ENCODE results near the gene RARRES1. TPM values are rescaled to one million over a fixed set of nuclear protein-coding genes. Genes with fewer than 3 reads are reported as not detected.
A peak's percentile ranks its signal among the peaks of the same experiment; 100 is the strongest.

RARRES1 gene, protein sequence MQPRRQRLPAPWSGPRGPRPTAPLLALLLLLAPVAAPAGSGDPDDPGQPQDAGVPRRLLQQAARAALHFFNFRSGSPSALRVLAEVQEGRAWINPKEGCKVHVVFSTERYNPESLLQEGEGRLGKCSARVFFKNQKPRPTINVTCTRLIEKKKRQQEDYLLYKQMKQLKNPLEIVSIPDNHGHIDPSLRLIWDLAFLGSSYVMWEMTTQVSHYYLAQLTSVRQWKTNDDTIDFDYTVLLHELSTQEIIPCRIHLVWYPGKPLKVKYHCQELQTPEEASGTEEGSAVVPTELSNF
- total RNA-seq (2014; rRNA removed; shearing (Covaris generic)) (1.3 and 1.7 TPM in 2 replicates), polyA plus RNA-seq (2016; fragmentation: Nextera tagmentation; extraction: Ambion mirVana) (1.0 and 1.2 TPM in 2 replicates)

DNA sequence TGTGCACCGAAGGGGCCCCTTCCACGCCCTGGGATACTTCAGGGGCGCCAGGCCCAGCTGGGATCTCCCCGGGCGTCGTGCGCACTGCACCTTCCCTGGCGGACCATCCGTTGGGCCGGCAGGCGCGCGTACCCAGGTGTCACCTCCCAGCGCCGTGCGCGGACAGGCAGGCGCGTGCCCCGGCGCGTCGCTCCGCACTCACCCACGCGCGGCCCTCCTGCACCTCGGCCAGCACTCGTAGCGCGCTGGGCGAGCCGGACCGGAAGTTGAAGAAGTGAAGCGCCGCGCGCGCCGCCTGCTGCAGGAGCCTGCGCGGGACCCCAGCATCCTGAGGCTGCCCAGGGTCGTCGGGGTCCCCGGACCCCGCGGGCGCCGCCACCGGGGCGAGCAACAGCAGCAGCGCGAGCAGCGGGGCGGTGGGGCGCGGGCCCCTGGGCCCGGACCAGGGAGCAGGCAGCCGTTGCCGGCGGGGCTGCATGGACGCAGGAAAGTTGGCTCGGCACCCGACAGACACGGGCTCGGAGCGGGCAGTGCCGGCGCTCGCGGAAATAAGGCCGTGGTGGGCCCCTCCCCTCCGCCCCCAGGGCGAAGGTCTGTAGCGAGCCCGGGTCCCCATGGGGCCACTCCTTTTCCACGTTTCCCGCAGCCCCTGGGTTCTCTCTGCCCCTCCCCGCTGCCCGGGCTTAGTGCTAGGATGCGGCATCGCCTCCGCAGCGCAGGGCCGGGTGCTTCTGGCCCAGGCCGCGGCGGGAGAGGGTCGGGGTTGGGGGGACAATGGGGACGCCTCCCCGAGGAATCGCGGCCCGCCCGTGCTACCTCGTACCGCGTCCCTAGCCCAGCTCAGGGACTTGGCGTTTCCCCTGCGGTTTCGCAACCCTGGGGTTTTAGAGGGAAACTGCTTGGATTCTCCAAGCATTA lies at the start of gene RARRES1:
TSS of gene RARRES1 (minus strand) at position 520 of the 918 bp plus-strand sequence. CDS start at position 478, 42 bp downstream.
- H3K9me3 ChIP-seq (ENCODE audit: low read depth) = no peaks in the 10 kb centered on the region
- H3K79me2 ChIP-seq (ENCODE audit: insufficient read depth) = no peaks in the 10 kb centered on the region
- DNase-seq = peak; percentile 88
- H3K9me2 ChIP-seq (ENCODE audit: insufficient read depth) = no peaks in the 10 kb centered on the region
- no peak for TF ChIP-seq EZH2phosphoT487 (IDR thresholded peaks at IDR 0.05; ENCODE audit: insufficient read depth, low read depth)
- no peak for TF ChIP-seq EZH2 (IDR thresholded peaks at IDR 0.05; ENCODE audit: insufficient read depth, poor library complexity, severe bottlenecking)
- in situ Hi-C loops (cut with MboI) = no loop called here
- no peak within 1 kb of the TSS for H3K27ac ChIP-seq
- H3K4me2 ChIP-seq (ENCODE audit: unreplicated experiment) = peak within 1 kb of the TSS; percentile 91
- H3K4me1 ChIP-seq (ENCODE audit: insufficient read depth) = peaks cover 3% of the 10 kb centered on the region
- peak within 1 kb of the TSS; percentile 65 for H3K9ac ChIP-seq
- peak within 1 kb of the TSS; percentile 77 for H2AFZ ChIP-seq
- WGBS, 2 experiments (ENCODE audit: low coverage in 1 of 2, low lambda C conversion rate in 2 of 2, missing lambda C conversion rate in 2 of 2) = 2% methylated on average over 85 to 89 of the region's 101 CpGs
- no peaks in the 10 kb centered on the region for H4K20me1 ChIP-seq (ENCODE audit: insufficient read depth)
- no peaks in the 10 kb centered on the region for H3K27me3 ChIP-seq (replicated peaks; ENCODE audit: insufficient read depth)
- H3K36me3 ChIP-seq (ENCODE audit: low read depth) = no peaks in the 10 kb centered on the region
- H3K4me3 ChIP-seq = peak within 1 kb of the TSS; percentile 81
- no peaks in the 10 kb centered on the region for H3F3A ChIP-seq (ENCODE audit: insufficient read depth)

DNA sequence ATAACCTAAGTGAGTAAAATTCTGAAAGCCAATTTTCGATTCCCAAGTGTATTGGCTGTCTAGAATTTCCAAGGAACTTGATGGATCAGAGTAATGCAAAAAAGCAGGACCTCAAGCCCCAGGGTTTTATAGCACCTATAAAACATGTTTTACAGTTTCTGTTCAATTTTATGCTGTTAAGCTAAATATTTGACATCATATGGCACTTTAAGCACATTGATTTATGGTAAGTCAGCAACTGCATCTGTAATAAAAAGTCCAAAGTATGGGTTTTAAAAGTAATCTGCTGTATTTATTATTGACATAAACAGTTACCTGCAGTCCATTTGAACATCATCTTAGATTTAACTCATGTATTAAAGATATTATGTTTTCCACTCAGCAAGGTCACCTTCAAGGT lies 49.6 kb upstream of the RARRES1 start:
- Histone ChIP-seq H2AFZ (no peak overlapping the region), H3K9ac (no peak overlapping the region), H3K4me3 (no peak overlapping the region), H3K9me2 (ENCODE audit: insufficient read depth) (no peaks in the 10 kb centered on the region), H3F3A (ENCODE audit: insufficient read depth) (no peaks in the 10 kb centered on the region), H3K79me2 (ENCODE audit: insufficient read depth) (no peaks in the 10 kb centered on the region), H3K27me3 (replicated peaks; ENCODE audit: insufficient read depth) (no peaks in the 10 kb centered on the region), H3K36me3 (ENCODE audit: low read depth) (no peaks in the 10 kb centered on the region), H3K4me2 (ENCODE audit: unreplicated experiment) (no peak overlapping the region), H3K9me3 (ENCODE audit: low read depth) (no peaks in the 10 kb centered on the region), H3K27ac (no peak overlapping the region), H4K20me1 (ENCODE audit: insufficient read depth) (no peaks in the 10 kb centered on the region), H3K4me1 (ENCODE audit: insufficient read depth) (no peaks in the 10 kb centered on the region)
- DNase-seq = no peak
- TF ChIP-seq EZH2 (IDR thresholded peaks at IDR 0.05; ENCODE audit: insufficient read depth, poor library complexity, severe bottlenecking) (no peak), EZH2phosphoT487 (IDR thresholded peaks at IDR 0.05; ENCODE audit: insufficient read depth, low read depth) (no peak)
- WGBS, 2 experiments (ENCODE audit: low coverage in 1 of 2, low lambda C conversion rate in 2 of 2, missing lambda C conversion rate in 2 of 2) = 82 to 90% methylated on average over 1 of the region's 1 CpG
- in situ Hi-C loops (cut with MboI) = loop anchor here (25.0 kb wide), 1 partner anchor 245 kb away; no protein-coding TSS in a partner anchor

DNA sequence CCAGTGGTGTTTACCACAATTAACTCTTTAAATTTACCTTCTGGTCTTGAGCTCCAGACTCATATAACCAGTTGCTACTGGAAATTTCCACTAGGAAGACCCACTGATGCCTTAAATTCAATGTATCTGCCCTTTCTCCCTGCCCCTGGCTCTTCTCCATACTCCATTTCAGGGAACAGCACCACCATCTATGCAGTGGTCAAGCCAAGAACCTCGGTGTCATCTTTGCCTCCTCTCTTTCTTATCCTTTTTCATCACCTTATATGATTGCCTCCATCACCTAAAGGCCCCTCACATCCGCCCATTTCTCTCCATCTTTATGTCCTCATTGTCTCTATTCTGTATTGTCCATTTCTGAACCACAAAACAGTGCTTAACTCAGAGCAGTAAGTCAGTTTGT lies 48.9 kb upstream of the RARRES1 start:
- H3K27ac ChIP-seq = no peak overlapping the region
- H3K9me3 ChIP-seq (ENCODE audit: low read depth) = no peaks in the 10 kb centered on the region
- H2AFZ ChIP-seq = no peak overlapping the region
- in situ Hi-C loops (cut with MboI) = loop anchor here (25.0 kb wide), 1 partner anchor 244 kb away; no protein-coding TSS in a partner anchor
- TF ChIP-seq EZH2 (IDR thresholded peaks at IDR 0.05; ENCODE audit: insufficient read depth, poor library complexity, severe bottlenecking) (no peak), EZH2phosphoT487 (IDR thresholded peaks at IDR 0.05; ENCODE audit: insufficient read depth, low read depth) (no peak)
- WGBS, 2 experiments (ENCODE audit: low coverage in 1 of 2, low lambda C conversion rate in 2 of 2, missing lambda C conversion rate in 2 of 2) = 96 to 98% methylated on average over 2 of the region's 2 CpGs
- no peaks in the 10 kb centered on the region for H3K9me2 ChIP-seq (ENCODE audit: insufficient read depth)
- H3K4me3 ChIP-seq = no peak overlapping the region
- H3K9ac ChIP-seq = no peak overlapping the region
- no peaks in the 10 kb centered on the region for H3F3A ChIP-seq (ENCODE audit: insufficient read depth)
- no peaks in the 10 kb centered on the region for H3K79me2 ChIP-seq (ENCODE audit: insufficient read depth)
- no peak for DNase-seq
- H3K4me1 ChIP-seq (ENCODE audit: insufficient read depth) = no peaks in the 10 kb centered on the region
- H3K4me2 ChIP-seq (ENCODE audit: unreplicated experiment) = no peak overlapping the region
- no peaks in the 10 kb centered on the region for H3K27me3 ChIP-seq (replicated peaks; ENCODE audit: insufficient read depth)
- no peaks in the 10 kb centered on the region for H4K20me1 ChIP-seq (ENCODE audit: insufficient read depth)
- no peaks in the 10 kb centered on the region for H3K36me3 ChIP-seq (ENCODE audit: low read depth)

DNA sequence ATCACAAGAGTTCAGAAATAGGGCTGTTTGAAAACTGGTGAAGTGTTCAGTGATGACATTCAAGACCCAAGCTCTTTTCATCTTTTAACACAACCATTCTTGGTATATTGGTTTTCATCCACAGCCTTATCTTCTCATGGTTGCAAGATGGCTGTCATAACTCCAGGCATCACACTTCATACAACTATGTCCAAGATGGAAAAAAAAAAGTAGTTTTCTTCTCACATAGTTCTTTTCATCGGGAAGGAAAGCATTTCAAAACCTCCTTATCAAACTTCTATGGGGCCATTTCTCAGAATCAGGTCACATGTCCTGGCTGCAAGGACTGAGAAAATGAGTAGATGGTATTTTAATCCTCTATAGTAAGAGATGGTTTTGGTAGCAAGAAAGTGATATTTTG lies 48.5 kb upstream of the RARRES1 start:
- no peak for TF ChIP-seq EZH2phosphoT487 (IDR thresholded peaks at IDR 0.05; ENCODE audit: insufficient read depth, low read depth)
- TF ChIP-seq EZH2 (IDR thresholded peaks at IDR 0.05; ENCODE audit: insufficient read depth, poor library complexity, severe bottlenecking) = no peak
- Histone ChIP-seq H3K4me2 (ENCODE audit: unreplicated experiment) (no peak overlapping the region), H3K9ac (no peak overlapping the region), H3K27ac (no peak overlapping the region), H3K4me3 (no peak overlapping the region), H3K9me2 (ENCODE audit: insufficient read depth) (no peaks in the 10 kb centered on the region), H3K4me1 (ENCODE audit: insufficient read depth) (no peaks in the 10 kb centered on the region), H2AFZ (no peak overlapping the region), H3K27me3 (replicated peaks; ENCODE audit: insufficient read depth) (no peaks in the 10 kb centered on the region), H3F3A (ENCODE audit: insufficient read depth) (no peaks in the 10 kb centered on the region), H3K36me3 (ENCODE audit: low read depth) (no peaks in the 10 kb centered on the region), H3K9me3 (ENCODE audit: low read depth) (no peaks in the 10 kb centered on the region), H3K79me2 (ENCODE audit: insufficient read depth) (no peaks in the 10 kb centered on the region), H4K20me1 (ENCODE audit: insufficient read depth) (no peaks in the 10 kb centered on the region)
- in situ Hi-C loops (cut with MboI) = loop anchor here (25.0 kb wide), 1 partner anchor 243 kb away; no protein-coding TSS in a partner anchor
- DNase-seq = no peak
- WGBS, 2 experiments (ENCODE audit: low coverage in 1 of 2, low lambda C conversion rate in 2 of 2, missing lambda C conversion rate in 2 of 2) = 88 to 94% methylated on average over 1 of the region's 1 CpG

Measured in GM23248 (cell line).